ENCODE measurements around the gene UBXN6. TPM values are rescaled to one million over a fixed set of nuclear protein-coding genes. Genes with fewer than 3 reads are reported as not detected.

The UBXN6 gene
- total and polyA plus RNA-seq, 2 of the 8 experiments (the other 6 are each of a cell fraction or from before 2014, with no cell fraction given), result 28.0 to 43.8 TPM

- Histone ChIP-seq H2BK12ac (ENCODE audit: low read depth, low read length) (no peak overlapping the region), H4K8ac (ENCODE audit: extremely low read depth, insufficient read depth, low read length) (no peak overlapping the region), H4K91ac (replicated peaks; ENCODE audit: insufficient read length, low read length) (no peak overlapping the region), H3K18ac (ENCODE audit: extremely low read depth, low read length) (no peak overlapping the region), H3K27ac (ENCODE audit: low read depth, low read length) (no peak overlapping the region), H3K79me1 (ENCODE audit: low read depth, low read length) (peaks cover 6% of the 10 kb centered on the region), H3K23me2 (ENCODE audit: low read depth, low read length) (peaks cover 10% of the 10 kb centered on the region; the same call in 1 of the 2 replicates), H3K9ac (replicated peaks in 1 of 4; ENCODE audit: extremely low read depth in 1 of 4, low read depth in 3 of 4, low read length in 3 of 4) (no peak overlapping the region), H2BK20ac (ENCODE audit: low read length) (no peak overlapping the region), H3K4me3 (ENCODE audit: extremely low read depth in 1 of 4, insufficient read depth in 2 of 4, low read depth in 3 of 4, low read length in 4 of 4) (no peak overlapping the region), H2BK15ac (ENCODE audit: low read length) (no peak overlapping the region), H3K56ac (replicated peaks; ENCODE audit: insufficient read length, low read depth, low read length) (peak overlapping the region; percentile 100), H3K36me3 (ENCODE audit: control insufficient read depth in 2 of 4, insufficient read depth in 4 of 4, low read length in 3 of 4) (peaks cover 10 to 69% (median 53%) of the 10 kb centered on the region in 4 experiments), H2AFZ (ENCODE audit: low read length) (no peak overlapping the region), H3K9me3 (ENCODE audit: insufficient read depth in 2 of 2, low read depth in 1 of 2, low read length in 1 of 2) (no peaks in the 10 kb centered on the region), H2BK120ac (replicated peaks; ENCODE audit: low read depth, low read length) (no peak overlapping the region), H3K79me2 (ENCODE audit: control insufficient read depth in 1 of 2, insufficient read depth in 2 of 2, low read length in 2 of 2) (0 out of 4 replicates have a peak, but pooled peaks cover 0 to 3% of the 10 kb centered on the region in 2 experiments), H3K4me2 (ENCODE audit: insufficient read depth in 1 of 2, low read depth in 2 of 2, low read length in 2 of 2) (no peak overlapping the region), H3K14ac (ENCODE audit: insufficient read length) (no peak overlapping the region), H4K20me1 (replicated peaks in 1 of 2; ENCODE audit: control insufficient read depth in 1 of 2, insufficient read depth in 2 of 2, low read length in 2 of 2) (peaks cover 7 to 18% of the 10 kb centered on the region in 2 experiments), H3K23ac (ENCODE audit: insufficient read length) (no peak overlapping the region), H3K4ac (replicated peaks; ENCODE audit: insufficient read length, low read depth, low read length) (no peak overlapping the region), H3K4me1 (replicated peaks in 1 of 4; ENCODE audit: control insufficient read depth in 3 of 4, insufficient read depth in 4 of 4, low read length in 3 of 4) (no peaks in the 10 kb centered on the region), H2AK5ac (ENCODE audit: low read depth, low read length) (no peak overlapping the region; the same call in 1 of the 2 replicates), H4K5ac (ENCODE audit: insufficient read length, low read depth, low read length) (no peak overlapping the region), H3K27me3 (replicated peaks in 1 of 4; ENCODE audit: control insufficient read depth in 3 of 4, extremely low read depth in 1 of 4, insufficient read depth in 3 of 4, low read length in 3 of 4) (no peaks in the 10 kb centered on the region; a peak in 1 of 7 replicates), H2BK5ac (ENCODE audit: low read depth, low read length) (peak overlapping the region; percentile 48; the same call in 1 of the 2 replicates)
- 97% methylated on average over 18 of the region's 41 CpGs; no CpG with 5 or more reads in 1 of the 2 experiments for WGBS, 2 experiments (ENCODE audit: extremely low coverage in 1 of 2, insufficient coverage in 1 of 2, insufficient read length in 1 of 2, insufficient replicate concordance in 2 of 2, low coverage in 1 of 2, low lambda C conversion rate in 2 of 2, missing lambda C conversion rate in 1 of 2)
- ChIA-PET POLR2A (ENCODE audit: partially characterized antibody) (interaction anchor here (0.8 to 3.8 kb wide), 5 partner anchors 11 to 40 kb away, joined by 3 to 19 read pairs (median 3); partner anchors contain the start of gene UBXN6), CTCF (ENCODE audit: partially characterized antibody) (interaction anchor here (2.7 kb wide), 1 partner anchor 31 kb away, joined by 13 read pairs; no protein-coding TSS in a partner anchor)
- DNase-seq (ENCODE audit: low read depth in 1 of 2, low spot score in 2 of 2) (no peak), FAIRE-seq (no peak)
Observed at GRCh38 chr19:4493104-4493928, 35.7 kb upstream of the UBXN6 start.
